Loucy (cell line): Measurements from ENCODE around the gene CEP104.
A peak's percentile ranks its signal among the peaks of the same experiment; 100 is the strongest.

Source experiments
- H2AFZ ChIP-seq: fragments of 200-600 bp; sonication (generic); 2 replicates; pipeline ENCODE4 v1.6.0; 2016; ENCODE audit warnings: antibody characterized with exemption, mild to moderate bottlenecking, low read length, moderate library complexity
- H3F3A ChIP-seq: fragments of 200-600 bp; 2 replicates; pipeline ENCODE4 v1.6.0; 2016; ENCODE audit warnings: antibody characterized with exemption, low read depth, mild to moderate bottlenecking
- H3K27me3 ChIP-seq: fragments of 200-600 bp; sonication (generic); 2 replicates; pipeline ENCODE4 v1.6.1; 2014; ENCODE audit warnings: low read length, mild to moderate bottlenecking; ENCODE audit not compliant: insufficient read depth, poor library complexity, severe bottlenecking
- H3K36me3 ChIP-seq: fragments of 200-600 bp; sonication (generic); 2 replicates; pipeline ENCODE4 v1.6.1; 2016; ENCODE audit warnings: low read length; ENCODE audit not compliant: insufficient read depth
- H3K4me1 ChIP-seq: fragments of 200-600 bp; sonication (generic); 2 replicates; pipeline ENCODE4 v1.5.1; 2014; ENCODE audit warnings: low read length, mild to moderate bottlenecking; ENCODE audit not compliant: insufficient read depth, poor library complexity, severe bottlenecking
- H3K4me2 ChIP-seq: fragments of 200-600 bp; sonication (generic); 2 replicates; pipeline ENCODE4 v1.6.0; 2014; ENCODE audit warnings: antibody characterized with exemption, low read length, low read depth, mild to moderate bottlenecking; ENCODE audit not compliant: poor library complexity, severe bottlenecking
- H3K4me3 ChIP-seq: fragments of 200-600 bp; sonication (generic); 2 replicates; pipeline ENCODE4 v1.5.1; 2014; ENCODE audit warnings: low read length, mild to moderate bottlenecking, mixed read lengths; ENCODE audit not compliant: poor library complexity, severe bottlenecking
- H3K79me2 ChIP-seq: fragments of 200-600 bp; sonication (generic); 2 replicates; pipeline ENCODE4 v1.6.1; 2014; ENCODE audit warnings: low read length; ENCODE audit not compliant: insufficient read depth
- H3K9ac ChIP-seq: fragments of 200-600 bp; sonication (generic); 2 replicates; pipeline ENCODE4 v1.6.0; 2014; ENCODE audit warnings: mild to moderate bottlenecking, low read depth, low read length, moderate library complexity; ENCODE audit not compliant: poor library complexity, severe bottlenecking
- H3K9me2 ChIP-seq: fragments of 200-600 bp; sonication (generic); replicated peaks from 2 replicates; pipeline ENCODE4 v1.6.1; 2016; ENCODE audit warnings: low read depth, low read length, mixed read lengths
- H3K9me3 ChIP-seq: fragments of 200-600 bp; sonication (generic); 2 replicates; pipeline ENCODE4 v1.6.1; 2014; ENCODE audit warnings: mild to moderate bottlenecking, antibody characterized with exemption, low read length, low read depth; ENCODE audit not compliant: insufficient read depth
- H4K20me1 ChIP-seq: fragments of 200-600 bp; sonication (generic); 2 replicates; pipeline ENCODE4 v1.6.0; 2014; ENCODE audit warnings: antibody characterized with exemption, low read length, mild to moderate bottlenecking; ENCODE audit not compliant: insufficient read depth, poor library complexity, severe bottlenecking
- CTCF ChIP-seq: fragments of 200-600 bp; sonication (generic); conservative IDR thresholded peaks from 2 replicates; pipeline ENCODE4 v1.5.1; 2014; ENCODE audit warnings: mild to moderate bottlenecking, antibody characterized with exemption, low read length
- EZH2phosphoT487 ChIP-seq: fragments of 200-600 bp; IDR thresholded peaks from 2 replicates; pipeline ENCODE4 v1.6.1; 2018; ENCODE audit warnings: antibody characterized with exemption, mild to moderate bottlenecking, moderate library complexity, borderline replicate concordance

Gene CEP104

GRCh38 chr1:3898994-3899753, 42.2 kb upstream of the CEP104 start:
- H3K9me3 ChIP-seq, result no peaks in the 10 kb centered on the region
- peak overlapping the region; percentile 92 for H3K4me3 ChIP-seq
- peaks cover 56% of the 10 kb centered on the region for H3K79me2 ChIP-seq
- H4K20me1 ChIP-seq, result peaks cover 24% of the 10 kb centered on the region
- H3K9me2 ChIP-seq, result no peaks in the 10 kb centered on the region
- H3K9ac ChIP-seq, result peak overlapping the region; percentile 96
- no peak overlapping the region; the same call in 1 of the 2 replicates for H2AFZ ChIP-seq
- peaks cover 49% of the 10 kb centered on the region for H3K4me1 ChIP-seq
- peak; percentile 39; the same call in 1 of the 2 replicates for TF ChIP-seq CTCF
- TF ChIP-seq EZH2phosphoT487, result no peak
- H3K4me2 ChIP-seq, result peak overlapping the region; percentile 91
- H3K36me3 ChIP-seq, result no peaks in the 10 kb centered on the region; the same call in 1 of the 2 replicates
- H3K27me3 ChIP-seq, result no peaks in the 10 kb centered on the region
- H3F3A ChIP-seq, result no peaks in the 10 kb centered on the region

- H3K4me3 ChIP-seq, result peak overlapping the region; percentile 92
- peak overlapping the region; percentile 91 for H3K4me2 ChIP-seq
- peaks cover 63% of the 10 kb centered on the region for H3K79me2 ChIP-seq
These were observed 41.4 kb upstream of the CEP104 start for GRCh38 chr1:3898475-3898735.

GRCh38 chr1:3896396-3897000, 39.5 kb upstream of the CEP104 start:
- H3K36me3 ChIP-seq, result peaks cover 2% of the 10 kb centered on the region; the same call in 1 of the 2 replicates
- H3K4me1 ChIP-seq, result peaks cover 27% of the 10 kb centered on the region
- H3K79me2 ChIP-seq, result peaks cover 73% of the 10 kb centered on the region
- H3K27me3 ChIP-seq, result no peaks in the 10 kb centered on the region
- peak overlapping the region; percentile 29 for H3K4me3 ChIP-seq
- peak overlapping the region; percentile 56 for H3K4me2 ChIP-seq
- H3K9me2 ChIP-seq, result no peaks in the 10 kb centered on the region
- H3F3A ChIP-seq, result no peaks in the 10 kb centered on the region
- peaks cover 28% of the 10 kb centered on the region for H4K20me1 ChIP-seq
- no peak overlapping the region for H2AFZ ChIP-seq
- peak overlapping the region; percentile 26 for H3K9ac ChIP-seq
- TF ChIP-seq CTCF, result no peak
- no peak for TF ChIP-seq EZH2phosphoT487
- no peaks in the 10 kb centered on the region for H3K9me3 ChIP-seq

More at GRCh38 chr1:3898475-3898735, 41.4 kb upstream of the CEP104 start:
- no peaks in the 10 kb centered on the region for H3K27me3 ChIP-seq
- H3K36me3 ChIP-seq, result no peaks in the 10 kb centered on the region; the same call in 1 of the 2 replicates
- H3F3A ChIP-seq, result no peaks in the 10 kb centered on the region
- H3K9me3 ChIP-seq, result no peaks in the 10 kb centered on the region
- H3K9ac ChIP-seq, result no peak overlapping the region
- H3K9me2 ChIP-seq, result no peaks in the 10 kb centered on the region
- no peak overlapping the region for H2AFZ ChIP-seq
- H4K20me1 ChIP-seq, result peaks cover 24% of the 10 kb centered on the region
- H3K4me1 ChIP-seq, result peaks cover 41% of the 10 kb centered on the region
- TF ChIP-seq EZH2phosphoT487 (no peak), CTCF (no peak)
